M059J (cell line): Measurements from ENCODE around the gene FICD. TPM values are rescaled to one million over a fixed set of nuclear protein-coding genes. Genes with fewer than 3 reads are reported as not detected.
"Not testable (repeated sequence)": the region's sequence is repeated elsewhere in the genome, so short reads cannot be mapped to it uniquely, and the experiment has no call there.

Experiments used
- DNase-seq: peaks from one replicate; pipeline ENCODE4 v3.0.0-alpha.2; 2012; ENCODE audit warnings: low read depth
- total RNA-seq: library from RNA; depleted of rRNA; stranded (reverse); fragments of >200 nt; shearing (Covaris generic); gene quantifications from 2 replicates; pipeline ENCODE4 v1.2.3, GENCODE V29; 2014

FICD gene
- total RNA-seq, 1 experiment from 2014 or later: 12.5 TPM

GRCh38 chr12:108538146-108538545 lies 23.1 kb downstream of the FICD start:
- no peak for DNase-seq

DNA sequence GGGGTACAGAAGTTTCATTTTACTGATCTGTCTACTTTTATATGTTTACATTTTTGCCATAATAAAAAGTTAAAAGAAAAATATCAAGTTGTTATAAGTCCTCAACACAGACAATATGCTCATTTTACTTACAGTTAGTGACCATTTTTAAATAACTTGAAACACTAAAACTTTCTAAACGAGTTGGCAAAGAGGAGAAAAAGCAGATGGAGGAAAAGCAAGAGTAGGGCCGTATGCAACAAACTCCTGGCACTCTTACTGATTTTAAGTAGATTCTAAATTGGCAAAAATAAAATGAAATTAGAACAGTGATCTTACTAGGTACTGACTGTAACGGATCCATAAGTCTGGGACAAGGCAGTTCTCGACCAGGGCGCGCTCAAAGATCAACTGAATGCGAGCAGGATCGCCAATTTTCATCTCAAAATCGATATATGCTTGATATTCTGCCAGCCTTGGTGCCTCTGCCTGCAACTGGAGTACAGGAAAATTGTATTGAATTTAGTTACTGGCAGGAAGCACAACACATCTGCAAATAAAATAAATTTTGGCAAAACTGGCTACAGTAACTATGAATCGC lies 23.6 kb downstream of the FICD start:
- no peak for DNase-seq

GRCh38 chr12:108542320-108542719 lies 27.2 kb downstream of the FICD start:
- DNase-seq: no peak

DNA sequence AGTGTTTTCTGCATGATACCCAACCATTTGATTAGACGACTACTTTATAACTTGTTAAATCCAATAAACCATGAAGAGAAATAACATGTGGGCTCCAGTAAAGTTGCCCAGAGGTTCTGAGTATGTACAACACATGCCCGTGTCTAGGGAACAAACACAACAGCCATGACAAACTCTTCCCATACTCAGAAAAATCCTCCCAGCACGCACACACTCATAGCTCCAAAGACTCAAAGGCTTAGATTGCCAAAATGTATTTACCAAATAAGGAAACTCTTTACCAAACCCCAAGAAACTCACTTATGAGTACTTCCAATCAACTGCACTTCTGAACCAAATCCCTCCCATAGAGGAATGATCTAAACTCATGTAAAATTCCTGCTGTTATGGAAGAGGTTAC lies 28.6 kb downstream of the FICD start:
- DNase-seq: no peak

DNA sequence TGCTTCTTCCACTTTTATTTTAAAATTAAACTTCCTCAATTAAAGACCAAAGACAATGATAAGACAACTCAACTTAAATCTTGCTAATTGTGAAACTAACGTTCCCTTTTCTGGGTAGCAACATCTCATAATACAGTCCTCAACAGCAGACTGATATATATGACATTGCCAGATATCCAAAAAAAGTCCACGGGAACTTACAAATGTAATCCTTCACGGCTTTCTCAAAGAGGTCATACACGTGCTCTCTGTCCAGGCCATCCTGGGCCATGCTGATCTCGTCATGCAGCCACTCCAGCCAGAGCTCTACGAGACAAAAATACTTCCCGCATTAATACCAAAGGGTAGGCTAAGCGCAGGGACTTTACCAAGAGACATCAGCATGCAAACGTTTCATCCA lies 32.6 kb downstream of the FICD start:
- DNase-seq: no peak

DNA sequence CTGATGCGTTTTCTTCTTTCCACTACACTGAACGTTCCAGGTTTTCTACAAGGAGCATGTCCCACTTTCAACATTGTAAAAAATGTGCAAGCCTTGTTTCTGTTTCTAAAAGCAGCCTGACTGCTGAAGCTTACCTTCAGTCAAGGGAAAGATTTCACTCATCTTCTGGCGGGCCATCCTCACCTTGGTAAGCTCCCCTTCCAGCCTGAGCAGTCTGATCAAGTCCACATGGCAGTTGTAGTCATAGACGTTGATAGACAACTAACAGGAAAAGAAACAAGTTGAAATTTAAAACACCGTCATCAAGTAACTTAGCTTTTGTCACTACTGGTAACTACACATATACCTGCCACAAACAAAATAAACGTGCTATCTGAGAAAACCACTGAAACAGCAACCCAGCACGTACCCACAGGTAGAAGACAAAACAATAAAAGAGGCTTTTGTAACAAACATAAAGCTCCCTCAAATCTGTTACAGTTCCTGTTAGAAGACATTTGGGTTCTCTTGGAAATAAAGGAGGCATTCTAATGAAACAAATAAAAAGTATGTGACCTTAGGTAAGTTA lies 34.0 kb downstream of the FICD start:
- DNase-seq: no peak

DNA sequence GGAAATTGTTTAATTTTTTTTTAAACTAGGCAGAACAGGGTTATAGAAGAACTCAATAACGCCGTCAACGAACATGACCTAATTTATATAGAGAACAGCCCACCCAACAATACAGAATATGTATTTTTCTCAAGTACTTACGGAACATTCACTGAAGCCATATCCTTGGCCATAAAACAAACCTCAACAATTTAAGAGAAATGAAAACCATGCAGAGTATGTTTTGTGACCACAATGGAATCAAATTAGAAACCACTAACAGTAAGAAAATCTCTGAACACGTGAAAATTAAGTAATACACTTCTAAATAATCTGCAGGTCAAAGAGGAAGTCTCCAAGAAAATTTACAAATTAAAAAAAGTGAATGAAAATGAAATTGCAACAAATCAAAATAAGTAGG lies 36.5 kb downstream of the FICD start:
- peak; percentile 16 for DNase-seq

DNA sequence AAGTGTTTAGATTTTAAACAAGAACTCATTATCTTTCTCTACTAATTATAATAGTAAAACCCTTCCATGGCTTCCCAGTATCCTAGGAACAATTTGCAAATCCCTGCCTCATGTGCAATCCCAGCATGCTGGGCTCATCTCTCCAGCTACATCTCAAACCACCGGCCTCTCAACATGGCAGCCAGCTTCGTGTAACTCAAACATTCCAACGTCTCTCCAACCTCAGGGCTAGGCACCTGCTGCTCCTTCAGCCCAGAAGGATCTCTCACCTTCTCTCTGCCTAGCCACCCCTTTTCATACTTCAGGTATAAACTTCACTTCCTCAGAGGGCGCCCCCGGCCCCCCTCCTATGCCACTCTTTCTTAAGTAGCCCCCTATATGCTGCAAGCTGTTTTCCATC lies 38.7 kb downstream of the FICD start:
- no peak for DNase-seq

DNA sequence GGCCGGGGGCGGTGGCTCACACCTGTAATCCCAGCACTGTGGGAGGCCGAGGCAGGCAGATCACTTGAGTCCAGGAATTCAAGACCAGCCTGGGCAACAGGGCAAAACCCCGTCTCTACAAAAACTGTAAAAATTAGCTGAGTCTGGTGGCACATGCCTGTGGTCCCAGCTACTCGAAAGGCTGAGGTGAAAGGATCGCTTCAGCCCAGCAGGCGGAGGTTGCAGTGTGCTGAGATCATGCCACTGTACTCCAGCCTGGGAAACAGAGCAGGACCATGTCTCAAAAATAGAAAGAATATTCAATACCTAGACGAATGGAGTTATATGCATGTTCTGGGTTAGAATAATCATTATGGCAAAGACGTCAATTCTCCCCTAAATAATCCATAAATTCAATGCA lies 40.3 kb downstream of the FICD start:
- DNase-seq: not testable (repeated sequence)

GRCh38 chr12:108559007-108559655 lies 44.1 kb downstream of the FICD start:
- DNase-seq: no peak

DNA sequence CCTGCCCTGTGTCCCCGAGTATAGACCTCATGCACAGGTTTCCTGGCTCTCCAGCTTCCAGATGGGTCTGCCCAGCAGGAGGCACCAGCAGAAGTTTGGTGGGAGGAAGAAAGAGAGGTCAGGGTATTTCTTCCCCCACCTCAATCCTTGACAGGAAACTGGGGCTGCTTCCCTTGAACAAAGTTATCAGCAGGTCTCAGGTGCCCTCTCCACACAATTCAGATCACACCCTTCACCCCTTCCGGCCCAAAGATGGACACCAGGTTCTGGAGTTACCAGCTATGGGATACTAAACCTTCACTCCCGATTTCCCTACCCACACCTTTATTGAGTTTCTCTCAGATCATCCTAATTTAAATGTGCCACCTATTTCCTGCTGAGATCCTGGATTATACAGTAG lies 44.7 kb downstream of the FICD start:
- no peak for DNase-seq

GRCh38 chr12:108560321-108560721 lies 45.2 kb downstream of the FICD start:
- DNase-seq: peak; percentile 24

GRCh38 chr12:108560752-108561719 lies 46.0 kb downstream of the FICD start, which contains the start of gene SART3:
Gene SART3, minus strand, starts transcription at chr12:108561173. Its CDS starts 19 bp downstream, at chr12:108561154.
- peak; percentile 90 for DNase-seq

- DNase-seq: no peak
These were observed 46.8 kb downstream of the FICD start for GRCh38 chr12:108561852-108562347.

- peak; percentile 94 for DNase-seq
These were observed 47.5 kb downstream of the FICD start, which contains the start of gene ISCU for GRCh38 chr12:108562348-108563135. Gene ISCU, plus strand, starts transcription at chr12:108562596. Its CDS starts 27 bp downstream, at chr12:108562623.

- DNase-seq: peak; percentile 92
These were observed 48.2 kb downstream of the FICD start for GRCh38 chr12:108563136-108563803.

DNA sequence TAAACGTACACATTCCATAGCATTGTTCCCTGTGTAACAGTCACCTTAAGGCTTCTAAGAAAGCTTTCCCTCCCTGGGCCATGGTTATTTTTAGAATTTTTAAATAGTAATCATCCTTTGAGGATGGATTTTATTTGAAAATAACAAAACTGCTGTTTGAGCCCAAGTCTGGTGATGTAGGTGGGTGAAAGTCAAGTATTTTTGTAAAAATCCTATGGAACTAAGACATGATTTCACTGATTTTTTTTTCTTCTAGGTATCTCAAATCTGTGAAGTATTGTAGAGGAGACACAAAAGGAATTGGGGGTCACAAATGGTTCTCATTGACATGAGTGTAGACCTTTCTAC lies 48.7 kb downstream of the FICD start:
- DNase-seq: no peak

GRCh38 chr12:108564724-108565123 lies 49.6 kb downstream of the FICD start:
- no peak for DNase-seq

DNA sequence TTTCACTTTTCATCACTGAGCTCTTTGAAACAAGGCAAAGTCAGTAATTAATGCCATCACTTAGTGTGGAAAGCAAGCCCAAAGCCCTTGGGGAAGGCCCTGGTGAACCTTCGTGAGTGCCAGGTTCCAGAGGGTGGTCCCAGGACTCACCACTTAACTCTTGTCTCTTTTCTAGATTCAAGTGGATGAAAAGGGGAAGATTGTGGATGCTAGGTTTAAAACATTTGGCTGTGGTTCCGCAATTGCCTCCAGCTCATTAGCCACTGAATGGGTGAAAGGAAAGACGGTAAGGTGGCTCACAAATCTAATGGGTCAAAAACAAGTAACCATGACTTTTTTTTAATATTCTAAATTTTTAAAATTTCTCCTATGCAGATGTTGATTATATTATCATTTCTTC lies 50.1 kb downstream of the FICD start:
- no peak for DNase-seq

DNA sequence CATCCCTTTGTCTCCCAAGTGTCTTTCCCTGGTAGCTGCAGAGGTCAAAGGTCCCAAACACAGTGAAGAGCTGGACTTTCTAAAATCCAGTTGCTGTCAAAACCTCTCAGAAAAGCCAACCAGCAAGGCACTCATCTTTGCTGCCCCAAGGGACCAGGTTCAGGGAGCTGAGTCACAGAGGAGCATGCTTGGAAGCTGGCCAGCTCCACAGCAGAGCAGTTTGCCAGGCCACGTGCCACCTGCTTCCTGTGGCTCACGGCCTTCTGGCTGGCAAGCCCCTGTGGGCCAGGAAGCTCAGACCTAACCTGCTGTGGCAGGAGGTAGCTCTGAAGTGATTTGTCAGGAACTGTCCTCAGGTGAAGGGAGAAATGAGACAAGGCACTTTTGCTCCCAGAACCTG lies 50.9 kb downstream of the FICD start:
- peak; percentile 93 for DNase-seq

DNA sequence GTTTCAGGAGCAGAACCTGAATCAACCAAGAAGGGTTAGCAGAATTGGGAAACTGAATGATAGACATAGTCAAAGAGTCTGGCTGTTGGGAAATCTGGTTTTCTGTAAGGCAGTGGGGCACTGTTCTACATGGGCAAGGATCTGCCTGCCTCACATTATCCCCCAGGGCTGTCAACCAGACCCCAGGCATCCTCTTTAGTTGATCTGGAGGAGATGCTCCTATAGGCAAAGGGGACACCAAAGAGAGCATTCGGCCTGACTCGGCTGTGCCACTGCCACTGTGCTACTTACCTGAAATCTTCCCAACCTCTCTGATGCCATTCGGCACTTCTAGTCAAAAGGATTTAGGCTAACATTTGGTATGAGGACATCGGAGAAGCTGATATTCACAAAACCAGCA lies 51.4 kb downstream of the FICD start:
- no peak for DNase-seq
